Uterus (tissue), 2 donors: ENCODE results near the gene MTUS2.

ENCODE experiments used
- CTCF ChIP-seq, 4 experiments: fragments of 200-600 bp in 2 of 4; fragments of 450-650 bp in 2 of 4; sonication (generic) in 2 of 4; IDR thresholded peaks; one replicate each; pipeline ENCODE4 v1.5.1; 2016 to 2019; ENCODE audit warnings: antibody characterized with exemption in 4 of 4, mild to moderate bottlenecking in 2 of 4, moderate library complexity in 1 of 4
- POLR2A ChIP-seq, 2 donors: fragments of 450-650 bp; IDR thresholded peaks; one replicate each; pipeline ENCODE4 v1.6.1; 2016; ENCODE audit warnings: antibody characterized with exemption in 2 of 2, mild to moderate bottlenecking in 1 of 2, moderate library complexity in 1 of 2

- no peak for TF ChIP-seq CTCF (IDR thresholded peaks at IDR 0.05)
- no peak for TF ChIP-seq POLR2A (IDR thresholded peaks at IDR 0.05)
Observed at GRCh38 chr13:29500386-29500785, 680.2 kb downstream of the MTUS2 start.
